ENCODE data around the gene EXOSC10. TPM values are rescaled to one million over a fixed set of nuclear protein-coding genes. Genes with fewer than 3 reads are reported as not detected.
"Not testable (repeated sequence)": the region's sequence is repeated elsewhere in the genome, so short reads cannot be mapped to it uniquely, and the experiment has no call there.

Gene EXOSC10
- polyA plus RNA-seq, 3 donors: 79.6 to 103 (median 92.1) TPM

DNA sequence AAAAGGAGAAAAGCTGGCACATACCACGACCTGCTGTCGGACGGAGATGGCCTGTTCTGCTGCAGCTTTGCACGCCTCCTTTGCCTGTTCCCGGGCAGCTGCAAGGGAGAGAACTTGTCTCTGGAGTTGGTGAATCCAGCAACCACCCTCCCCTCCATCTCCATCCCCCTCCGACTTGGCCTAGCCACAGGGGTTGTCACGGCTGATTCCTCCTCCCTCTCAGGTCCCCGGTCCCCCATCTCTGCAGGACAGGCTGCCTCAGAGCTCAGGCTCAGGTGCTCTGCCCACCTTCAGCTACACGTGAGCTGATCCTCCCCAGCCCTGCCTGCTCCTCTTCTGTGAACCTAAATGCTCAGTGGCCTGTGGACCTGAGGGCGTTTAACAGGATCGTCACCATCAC is 28.8 kb downstream of the EXOSC10 start:
- DNase-seq (ENCODE audit: extremely low read depth in 1 of 11, low read depth in 9 of 11, low spot score in 4 of 11): no peak

DNA sequence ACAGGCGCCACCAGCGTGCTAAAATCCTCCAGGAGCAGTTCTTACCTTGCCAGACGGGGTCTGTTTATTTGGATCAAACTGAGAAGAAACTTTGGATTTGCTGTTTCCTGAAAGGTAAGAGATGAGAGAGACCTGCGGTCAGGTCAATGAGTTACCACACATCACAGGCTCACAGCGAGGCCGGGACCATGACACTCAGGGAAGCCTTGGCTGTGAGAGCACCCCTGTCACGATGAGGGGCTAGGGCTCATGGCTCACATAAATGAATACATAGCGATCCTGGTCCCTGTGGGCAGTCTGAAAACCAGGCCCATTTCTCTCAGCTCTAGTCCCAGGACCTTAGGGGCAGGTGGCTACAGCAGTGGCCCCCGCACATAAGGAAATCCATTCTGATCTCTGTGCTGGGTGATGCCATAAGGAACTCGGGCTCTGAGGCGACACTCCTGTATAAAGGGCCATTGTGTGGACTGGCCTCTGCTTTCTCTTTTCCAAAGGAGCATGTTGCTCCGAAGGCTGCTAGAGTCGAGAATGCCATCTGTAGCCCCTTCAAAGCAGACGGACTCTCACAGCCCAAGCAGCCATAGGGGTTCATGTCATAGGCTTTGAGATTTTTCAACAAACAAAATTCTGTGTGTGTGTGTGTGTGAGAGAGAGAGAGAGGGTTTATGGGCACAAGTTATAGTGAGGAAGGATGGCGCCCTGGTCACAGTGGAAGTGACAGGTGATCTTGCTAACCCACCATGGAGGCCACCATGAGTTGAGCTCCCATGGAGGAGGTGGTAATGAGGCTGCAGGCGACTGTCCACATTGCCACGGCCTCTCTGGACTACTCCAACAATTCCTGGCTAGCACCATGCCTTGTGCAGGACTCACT is 30.8 kb downstream of the EXOSC10 start:
- no peak for DNase-seq (ENCODE audit: extremely low read depth in 1 of 11, low read depth in 9 of 11, low spot score in 4 of 11)

DNA sequence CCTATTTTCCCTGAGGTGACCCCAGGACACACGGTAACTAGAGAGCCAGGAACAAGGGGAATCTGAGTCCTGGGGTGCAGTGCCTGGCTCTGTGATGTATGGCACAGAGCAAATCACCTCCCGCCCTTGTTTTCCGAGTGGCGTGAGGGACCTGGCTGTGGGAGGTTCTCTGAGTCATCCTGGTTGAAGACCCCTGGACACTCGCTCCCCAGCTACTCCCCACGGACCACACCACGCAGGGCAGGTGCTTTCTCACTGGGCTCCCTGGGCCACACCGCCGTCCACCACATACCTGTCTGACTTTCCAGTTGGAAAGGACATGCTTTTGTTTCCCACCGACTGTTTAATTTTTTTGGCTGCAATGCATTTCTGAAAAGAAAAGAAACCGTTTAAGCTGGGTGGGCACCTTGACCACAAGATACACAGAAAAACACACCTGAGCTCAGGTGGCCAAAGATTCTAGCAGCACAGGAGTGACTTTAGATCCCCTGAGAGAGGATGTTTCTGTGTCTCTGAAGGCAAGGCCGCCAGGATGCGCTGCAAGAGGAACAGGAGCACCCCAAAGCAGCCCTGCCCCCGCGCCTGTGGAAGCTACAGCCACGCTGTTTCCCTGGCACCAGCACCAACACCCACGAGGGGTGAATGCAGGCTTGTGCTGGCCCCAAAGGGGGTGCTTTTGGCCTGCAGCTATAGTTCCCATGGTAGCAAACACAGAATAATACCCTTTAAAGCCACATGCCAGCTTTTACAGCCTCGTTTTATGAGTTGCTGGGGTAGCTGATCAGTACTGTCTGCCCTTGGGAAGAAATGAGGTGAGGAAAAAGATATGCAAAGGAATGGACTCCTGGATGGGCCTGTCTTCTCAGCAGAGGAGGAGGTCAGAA is 31.7 kb downstream of the EXOSC10 start:
- DNase-seq (ENCODE audit: extremely low read depth in 1 of 11, low read depth in 9 of 11, low spot score in 4 of 11): no peak

DNA sequence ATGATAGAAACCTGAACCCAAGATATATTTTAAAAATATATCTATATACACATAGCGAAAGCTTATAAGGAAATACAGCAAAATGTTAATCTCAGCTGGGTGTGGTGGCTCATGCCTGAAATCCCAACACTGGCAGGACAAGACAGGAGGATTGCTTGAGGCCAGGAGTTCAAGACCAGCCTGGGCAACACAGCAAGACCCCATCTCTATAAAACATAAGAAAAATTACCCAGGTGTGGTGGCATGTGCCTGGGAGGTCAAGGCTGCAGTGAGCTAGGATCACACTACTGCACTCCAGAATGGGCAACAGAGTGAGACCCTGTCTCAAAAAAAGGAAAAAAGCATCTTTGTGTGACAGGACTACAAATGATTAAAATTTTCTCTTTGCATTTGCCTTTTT is 33.9 kb downstream of the EXOSC10 start:
- DNase-seq (ENCODE audit: extremely low read depth in 1 of 11, low read depth in 9 of 11, low spot score in 4 of 11): no peak

DNA sequence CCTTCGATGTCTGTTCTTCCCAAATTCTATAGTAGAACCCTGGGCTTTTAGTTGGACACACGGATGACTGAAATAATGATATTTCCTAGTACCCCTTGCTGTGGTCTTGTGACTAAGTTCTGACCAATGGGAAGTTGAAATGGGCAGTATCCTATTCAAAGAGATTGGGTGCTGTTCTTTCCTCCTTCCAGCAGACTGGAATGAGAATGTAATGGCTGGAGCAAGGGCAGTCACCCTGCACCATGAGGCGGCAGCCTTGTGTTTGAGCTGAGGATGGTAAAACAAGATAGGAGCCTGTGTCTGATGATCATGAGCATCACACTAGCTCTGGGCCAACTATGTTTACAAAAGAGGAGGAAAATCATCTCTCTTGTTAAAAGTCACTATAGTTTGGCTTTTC is 34.7 kb downstream of the EXOSC10 start:
- DNase-seq (ENCODE audit: extremely low read depth in 1 of 11, low read depth in 9 of 11, low spot score in 4 of 11): no peak

DNA sequence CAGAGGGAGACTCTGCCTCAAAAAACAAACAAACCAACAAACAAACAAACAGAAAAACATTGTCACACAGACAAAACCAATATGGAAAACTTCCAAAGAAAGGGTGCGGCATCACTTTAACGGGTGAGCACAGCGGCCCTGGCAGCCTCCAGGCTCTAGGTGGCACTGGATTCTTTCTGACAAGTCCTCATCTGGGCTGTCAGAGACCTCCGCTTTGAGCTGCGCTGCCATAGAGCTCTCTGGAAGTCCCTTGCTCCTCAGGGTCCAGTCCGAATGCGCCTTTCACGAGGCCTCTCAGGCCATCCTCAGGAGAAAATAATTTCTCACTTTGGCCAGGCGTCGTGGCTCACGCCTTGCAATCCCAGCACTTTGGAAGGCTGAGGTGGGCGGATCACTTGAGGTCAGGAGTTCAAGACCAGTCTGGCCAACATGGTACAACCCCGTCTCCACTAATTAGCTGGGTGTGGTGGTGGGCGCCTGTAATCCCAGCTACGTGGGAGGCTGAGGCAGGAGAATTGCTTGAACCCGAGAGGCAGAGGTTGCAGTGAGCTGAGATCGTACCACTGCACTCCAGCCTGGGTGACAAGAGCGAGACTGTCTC is 35.6 kb downstream of the EXOSC10 start:
- DNase-seq (ENCODE audit: extremely low read depth in 1 of 11, low read depth in 9 of 11, low spot score in 4 of 11): not testable (repeated sequence)

DNA sequence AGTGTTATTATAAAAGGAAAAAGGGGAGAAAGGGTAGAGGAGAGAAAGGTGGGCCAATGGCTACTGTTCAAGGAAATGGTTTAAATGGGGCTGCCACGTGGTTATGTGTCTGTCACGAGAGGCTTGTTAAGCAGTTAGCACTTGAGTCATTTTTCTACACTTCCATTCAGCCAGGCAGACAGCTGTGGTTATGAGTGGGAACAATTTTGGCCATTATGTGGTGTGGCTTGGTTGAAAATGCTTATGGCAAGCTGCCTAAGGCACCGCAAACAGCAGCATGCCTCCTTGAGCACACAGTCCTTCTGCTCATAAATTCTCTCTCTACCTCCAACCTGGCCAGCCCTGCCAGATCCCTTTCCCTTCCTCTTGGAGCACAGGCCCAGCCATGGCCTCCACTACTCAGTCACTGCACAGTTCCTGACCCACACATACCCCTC is 36.7 kb downstream of the EXOSC10 start:
- no peak for DNase-seq (ENCODE audit: extremely low read depth in 1 of 11, low read depth in 9 of 11, low spot score in 4 of 11)

DNA sequence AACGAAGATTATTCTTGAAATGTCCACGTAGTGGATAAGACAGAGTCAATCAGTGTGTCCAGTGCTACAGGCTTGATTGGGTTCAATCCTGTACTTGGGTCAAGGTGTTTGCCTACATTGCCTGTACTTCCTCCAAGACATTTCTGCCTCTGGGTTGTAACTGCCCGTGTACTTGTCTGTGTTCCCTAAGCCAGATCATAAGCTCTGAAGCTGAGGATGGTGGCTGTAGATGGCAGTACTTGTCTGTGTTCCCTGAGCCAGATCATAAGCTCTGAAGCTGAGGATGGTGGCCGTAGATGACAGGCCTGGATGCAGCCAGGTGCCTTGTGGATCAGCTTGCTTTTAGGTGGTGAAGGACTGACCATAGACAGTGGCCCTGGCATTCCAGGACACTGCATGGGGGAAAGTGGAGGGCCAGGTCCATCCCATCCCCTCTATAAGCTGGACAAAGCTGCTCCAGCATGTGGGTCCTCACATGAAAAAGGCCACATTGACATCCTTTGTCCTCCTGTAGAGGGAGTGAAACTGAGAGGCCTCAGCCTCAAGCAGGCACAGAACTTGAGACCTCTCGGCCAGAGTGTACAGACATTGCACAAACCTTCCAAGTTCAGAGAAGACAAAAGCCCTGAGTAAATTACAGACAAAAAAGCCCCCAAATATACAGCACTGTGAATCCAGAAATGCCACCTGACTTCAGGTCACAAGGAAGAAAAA is 37.9 kb downstream of the EXOSC10 start:
- DNase-seq (ENCODE audit: extremely low read depth in 1 of 11, low read depth in 9 of 11, low spot score in 4 of 11): no peak

DNA sequence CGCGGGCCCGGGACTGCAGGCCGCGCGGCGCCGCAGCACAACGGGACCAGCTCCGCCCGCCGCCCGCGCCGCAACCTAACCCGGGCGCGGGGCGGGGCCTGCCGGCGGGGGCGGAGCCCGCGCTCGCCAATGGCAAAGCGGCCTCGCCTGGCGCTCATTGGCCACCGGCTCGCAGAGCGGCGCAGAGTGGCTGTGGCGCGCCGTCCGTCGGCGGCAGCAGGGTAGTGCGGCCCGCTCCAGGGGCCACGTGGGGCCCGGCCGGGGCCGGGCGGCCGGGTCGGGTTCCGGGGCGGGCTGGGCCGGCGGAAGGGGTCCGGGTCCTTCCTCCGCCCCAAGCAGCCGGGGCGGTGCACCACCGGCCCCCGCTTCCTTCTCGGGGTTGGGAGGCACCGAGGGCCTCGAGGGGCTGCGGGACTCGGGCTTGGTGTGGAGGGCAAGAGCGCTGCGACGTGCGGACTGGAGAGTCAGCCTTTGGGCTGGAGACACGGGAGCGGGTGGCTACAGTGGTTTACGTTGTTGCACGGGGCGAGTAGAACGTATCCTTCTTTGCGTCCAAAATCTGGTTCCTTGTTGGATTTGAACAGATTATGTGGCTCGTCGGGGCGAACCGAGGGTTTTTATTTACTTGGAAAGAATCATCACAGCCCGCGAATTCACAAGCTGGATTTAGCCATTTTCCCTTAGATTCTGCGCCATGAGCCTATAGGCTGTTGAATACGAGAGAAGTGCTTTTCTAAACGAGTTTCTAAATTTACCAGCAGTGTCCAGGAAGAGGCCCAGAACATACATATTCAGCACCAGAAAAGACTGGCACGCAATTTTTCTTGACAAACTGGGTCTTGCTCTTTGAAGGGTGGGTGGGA is 39.5 kb downstream of the EXOSC10 start, which contains the start of gene SRM:
TSS of gene SRM (minus strand) at position 51 of the 863 bp plus-strand sequence. CDS start 75 bp downstream, outside the sequence.
- DNase-seq (ENCODE audit: extremely low read depth in 1 of 11, low read depth in 9 of 11, low spot score in 4 of 11): peak; percentile 67 to 90 (median 83)

DNA sequence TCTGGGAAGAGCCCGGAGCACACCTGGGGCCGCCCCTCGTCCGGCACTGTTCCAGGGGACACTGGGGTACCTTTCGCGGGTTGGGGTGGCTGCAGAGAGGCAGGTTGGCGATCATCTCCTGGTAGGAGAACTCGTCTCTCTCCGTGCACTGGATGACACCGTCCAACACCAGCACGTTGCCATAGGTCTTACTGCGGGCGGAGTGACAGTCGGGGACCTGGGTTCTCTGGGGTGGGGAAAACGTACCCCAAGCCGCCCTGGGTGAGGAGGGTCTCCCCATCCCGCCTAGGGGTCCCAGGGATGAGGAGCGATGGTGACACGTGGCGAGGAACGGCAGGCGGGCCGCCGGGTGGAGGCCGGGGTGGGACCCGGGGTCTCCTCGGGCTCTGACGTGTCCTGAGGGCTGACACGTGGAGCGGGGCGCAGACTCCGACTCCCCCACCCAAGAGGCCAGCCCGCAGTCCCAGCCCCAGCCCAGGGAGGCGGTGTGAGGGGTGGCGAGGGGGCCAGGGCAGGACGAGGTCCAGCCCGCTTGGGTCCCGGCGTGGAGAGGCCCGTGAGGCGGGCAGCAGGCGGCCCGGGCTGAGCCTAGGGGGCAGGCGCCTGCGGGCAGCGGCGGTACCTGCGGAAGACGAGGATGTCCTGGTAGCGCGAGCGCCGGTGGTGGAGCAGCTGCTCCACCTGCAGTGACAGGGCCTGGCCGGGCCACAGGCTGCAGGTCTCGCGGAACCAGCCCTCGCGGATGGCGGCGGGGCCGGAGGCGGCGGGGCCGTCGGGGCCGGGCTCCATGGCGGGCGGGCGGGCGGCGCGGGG is 40.3 kb downstream of the EXOSC10 start:
- DNase-seq (ENCODE audit: extremely low read depth in 1 of 11, low read depth in 9 of 11, low spot score in 4 of 11): peak in 1 of 11 donors; percentile 8

DNA sequence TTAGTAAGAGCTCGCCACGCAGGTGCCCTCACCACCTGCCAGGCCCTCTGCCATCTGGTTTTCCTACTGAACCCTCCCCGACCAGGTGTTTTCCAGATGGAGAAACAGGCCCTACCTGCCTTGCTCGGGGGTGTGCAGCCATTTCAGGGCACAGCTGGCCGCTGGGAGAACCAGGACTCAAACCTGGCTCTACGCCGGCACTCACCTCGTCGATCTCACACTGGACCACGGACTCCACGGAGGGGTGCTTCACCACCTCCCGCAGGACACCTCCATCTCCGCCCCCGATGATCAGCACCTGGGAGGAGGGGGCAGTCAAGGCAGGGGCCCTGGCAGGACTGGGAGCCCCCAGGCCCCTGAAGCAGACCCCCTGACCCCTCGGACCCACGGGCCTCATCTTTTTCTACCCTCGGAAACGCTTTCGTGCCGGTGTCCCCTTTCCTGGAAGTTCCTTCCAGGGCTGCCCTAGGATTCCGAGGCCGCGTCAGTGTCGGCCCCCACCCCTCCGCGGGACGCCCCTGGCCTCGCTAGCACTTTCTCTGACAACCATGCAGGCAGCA is 41.0 kb downstream of the EXOSC10 start:
- DNase-seq (ENCODE audit: extremely low read depth in 1 of 11, low read depth in 9 of 11, low spot score in 4 of 11): no peak

DNA sequence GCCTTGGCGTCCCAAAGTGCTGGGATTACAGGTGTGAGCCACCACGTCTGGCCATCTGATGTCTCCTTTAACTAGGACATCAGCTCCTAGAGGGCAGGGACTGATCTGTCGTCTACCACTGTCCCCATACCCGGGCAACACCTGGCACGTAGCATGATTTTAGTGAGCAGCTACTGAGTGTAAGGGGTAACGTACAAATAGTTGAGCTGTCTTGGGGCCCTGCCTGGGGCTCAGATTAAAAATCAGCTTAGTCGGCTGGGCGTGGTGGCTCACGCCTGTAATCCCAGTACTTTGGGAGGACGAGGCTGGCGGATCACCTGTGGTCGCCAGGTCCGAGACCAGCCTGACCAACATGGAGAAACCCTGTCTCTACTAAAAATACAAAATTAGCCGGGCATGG is 41.6 kb downstream of the EXOSC10 start:
- no peak for DNase-seq (ENCODE audit: extremely low read depth in 1 of 11, low read depth in 9 of 11, low spot score in 4 of 11)

DNA sequence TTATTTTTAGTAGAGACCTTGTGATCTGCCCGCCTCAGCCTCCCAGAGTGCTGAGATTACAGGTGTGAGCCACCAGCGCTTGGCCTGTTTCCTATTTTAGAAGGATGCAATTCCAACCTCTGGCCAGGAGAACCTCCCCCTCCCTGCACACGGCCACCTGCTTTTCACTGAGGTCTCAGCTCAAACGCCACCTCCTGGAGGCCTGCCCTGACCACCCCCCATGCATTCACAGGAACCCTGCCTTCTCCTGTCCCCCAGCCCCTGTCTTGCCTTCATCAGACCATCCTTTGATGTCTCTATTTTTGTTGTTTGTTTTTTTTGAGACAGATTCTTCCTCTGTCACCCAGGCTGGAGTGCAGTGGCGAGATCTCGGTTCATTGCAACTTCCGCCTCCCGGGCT is 42.2 kb downstream of the EXOSC10 start:
- DNase-seq (ENCODE audit: extremely low read depth in 1 of 11, low read depth in 9 of 11, low spot score in 4 of 11): no peak

DNA sequence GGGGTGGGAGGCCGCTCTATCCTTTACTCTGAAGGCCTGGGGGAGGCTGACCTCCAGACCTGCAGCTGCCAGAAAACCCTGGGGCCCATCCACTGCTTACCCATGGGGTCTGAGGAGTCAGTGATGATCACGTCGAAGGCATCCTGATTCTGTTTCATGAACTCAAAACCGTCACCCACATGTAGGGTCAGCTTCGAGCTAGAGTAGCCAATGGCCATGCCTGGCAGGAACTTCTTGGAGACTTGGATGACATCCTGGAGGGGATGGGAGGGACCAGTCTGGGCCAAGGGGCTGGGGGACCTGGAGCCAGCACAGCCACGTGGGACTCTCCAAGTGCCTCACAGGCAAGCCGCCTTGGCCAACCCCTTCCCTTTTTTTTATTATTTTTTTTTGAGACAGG is 43.2 kb downstream of the EXOSC10 start:
- DNase-seq (ENCODE audit: extremely low read depth in 1 of 11, low read depth in 9 of 11, low spot score in 4 of 11): no peak

DNA sequence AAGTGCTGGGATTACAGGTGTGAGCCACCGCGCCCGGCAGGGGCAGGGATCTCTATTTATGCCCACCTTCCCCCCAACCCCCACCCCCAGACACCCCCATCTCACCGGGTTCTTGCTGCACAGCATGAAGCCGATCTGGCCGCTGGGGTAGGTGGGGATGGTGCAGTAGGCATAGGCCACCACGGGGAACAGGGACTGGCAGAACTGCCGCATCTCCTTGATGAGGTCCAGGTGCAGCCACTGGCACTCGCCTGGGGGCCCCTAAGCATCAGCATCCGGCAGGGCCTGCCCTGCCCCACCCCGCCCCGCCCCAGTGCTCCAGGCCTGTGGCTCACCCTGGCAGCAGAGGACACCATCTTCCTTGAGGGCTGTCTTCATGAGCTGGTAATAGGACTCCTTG is 44.0 kb downstream of the EXOSC10 start:
- DNase-seq (ENCODE audit: extremely low read depth in 1 of 11, low read depth in 9 of 11, low spot score in 4 of 11): no peak

DNA sequence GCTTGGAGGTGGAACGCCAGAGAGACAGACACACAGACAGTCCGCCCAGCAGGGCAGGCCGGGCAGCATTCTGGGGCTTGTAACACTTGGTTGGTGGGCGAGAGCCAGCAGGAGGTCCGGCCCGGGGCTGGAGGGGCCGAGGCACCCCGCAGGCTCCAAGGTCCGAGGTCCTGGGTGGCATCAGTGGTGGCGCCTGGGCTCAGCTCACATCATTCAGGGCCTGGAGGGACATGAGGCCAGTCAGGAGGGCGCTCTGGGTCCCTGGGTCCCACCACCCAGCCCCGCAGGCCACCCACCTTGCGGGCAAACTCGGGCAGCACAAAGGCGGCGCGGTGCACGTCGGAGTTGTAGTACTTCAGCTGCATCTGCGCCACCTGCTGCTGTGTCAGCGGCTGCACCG is 45.0 kb downstream of the EXOSC10 start:
- no peak for DNase-seq (ENCODE audit: extremely low read depth in 1 of 11, low read depth in 9 of 11, low spot score in 4 of 11)

DNA sequence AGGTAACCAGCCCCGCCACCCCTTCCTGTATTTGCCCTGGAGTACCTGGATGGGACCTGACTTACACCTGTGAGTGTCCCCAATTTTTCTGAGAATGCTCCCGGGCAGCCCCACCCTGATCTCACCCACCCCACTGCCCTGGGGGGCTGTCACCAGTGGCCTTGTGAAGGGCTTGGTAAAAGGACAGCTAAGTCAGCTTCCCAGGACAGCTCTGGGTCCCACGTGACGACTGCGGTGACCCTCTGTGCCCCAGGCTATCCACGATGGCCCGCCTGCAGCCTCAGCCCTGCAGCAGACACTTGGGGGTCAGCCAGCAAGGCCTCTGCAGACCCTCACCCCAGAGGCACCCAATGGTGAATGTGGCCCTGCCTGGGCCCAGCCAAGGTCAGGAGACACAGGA is 45.5 kb downstream of the EXOSC10 start:
- DNase-seq (ENCODE audit: extremely low read depth in 1 of 11, low read depth in 9 of 11, low spot score in 4 of 11): no peak
